BJ (cell line): ENCODE results near the gene ITGB6. TPM values are rescaled to one million over a fixed set of nuclear protein-coding genes. Genes with fewer than 3 reads are reported as not detected.

Source experiments
- CTCF ChIA-PET: fragments of 350-600 bp; formaldehyde crosslinking; extraction: SDS; loops from one replicate; lab custom pipeline; 2021; ENCODE audit warnings: antibody characterized with exemption, inconsistent platforms; lab: Yijun Ruan, JAX
- POLR2A ChIA-PET: fragments of 300-600 bp; sonication (Branson Sonifier 250); formaldehyde crosslinking; extraction: SDS; loops from one replicate; lab custom pipeline; 2021; ENCODE audit warnings: antibody characterized with exemption; lab: Charles Lee
- DNase-seq: peaks from one replicate; pipeline ENCODE4 v3.0.0-alpha.2; 2011; ENCODE audit warnings: low read depth
- H3K27me3 ChIP-seq: 2 replicates; pipeline ENCODE4 v1.6.0; 2011; ENCODE audit warnings: low read length; ENCODE audit not compliant: control insufficient read depth, insufficient read depth
- H3K36me3 ChIP-seq: 2 replicates; pipeline ENCODE4 v1.5.1; 2011; ENCODE audit warnings: low read length; ENCODE audit not compliant: control insufficient read depth, insufficient read depth
- H3K4me3 ChIP-seq: 2 replicates; pipeline ENCODE4 v1.5.1; 2011; ENCODE audit warnings: low read depth, mild to moderate bottlenecking, control low read depth, low read length
- CTCF ChIP-seq: IDR thresholded peaks from 2 replicates; pipeline ENCODE4 v1.5.1; 2011; ENCODE audit warnings: low read depth, mild to moderate bottlenecking, control low read depth, inconsistent platforms, low read length, moderate library complexity; ENCODE audit not compliant: insufficient read depth
- polyA plus RNA-seq: library from polyadenylated mRNA; depleted of rRNA; stranded (reverse); fragments of >200 nt; gene quantifications from 2 replicates; pipeline ENCODE4 v1.2.3, GENCODE V29; 2011

Gene ITGB6
- polyA plus RNA-seq, 1 experiment, result 0.01 TPM

DNA sequence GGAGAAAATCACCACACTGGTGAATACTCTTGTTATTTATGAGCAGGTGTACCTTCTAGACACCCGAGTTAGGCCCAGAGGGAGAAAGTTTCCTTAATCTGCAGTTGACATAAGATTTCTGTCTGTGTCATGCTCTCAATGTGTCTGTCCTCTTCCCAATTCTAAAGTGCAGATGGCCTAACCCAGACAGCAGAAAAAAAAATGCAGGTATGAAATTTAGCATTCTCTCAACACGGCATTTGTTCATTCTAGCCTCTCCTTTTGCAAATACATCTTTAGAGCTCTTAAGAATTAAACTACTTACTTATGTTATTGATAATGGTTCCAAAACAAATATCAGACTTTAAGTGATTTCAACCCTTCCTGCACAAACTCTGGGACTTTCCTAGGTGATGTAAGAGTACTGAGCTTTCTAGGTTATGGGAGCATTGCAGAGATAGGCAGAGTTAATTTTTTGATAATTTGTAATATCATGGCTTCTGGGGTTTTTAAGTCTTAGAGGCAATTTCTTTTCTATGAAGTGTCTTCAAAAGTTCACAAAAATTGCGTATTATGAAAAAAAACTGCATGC, 32.9 kb upstream of the ITGB6 start:
- ChIA-PET POLR2A (interaction anchor here (0.7 kb wide), 2 partner anchors 93 to 347 kb away, joined by 3 read pairs; no protein-coding TSS in a partner anchor), CTCF (interaction anchor here (0.9 kb wide), 1 partner anchor 13 kb away, joined by 3 read pairs; no protein-coding TSS in a partner anchor)
- H3K27me3 ChIP-seq, result no peaks in the 10 kb centered on the region
- no peak for DNase-seq
- no peak overlapping the region for H3K4me3 ChIP-seq
- H3K36me3 ChIP-seq, result no peaks in the 10 kb centered on the region
- no peak for TF ChIP-seq CTCF

- Histone ChIP-seq H3K4me3 (no peak overlapping the region), H3K36me3 (no peaks in the 10 kb centered on the region), H3K27me3 (no peaks in the 10 kb centered on the region)
- ChIA-PET CTCF (interaction anchor here (0.7 to 1.4 kb wide), 5 partner anchors 12 to 997 kb away, joined by 3 to 6 read pairs (median 3); no protein-coding TSS in a partner anchor), POLR2A (interaction anchor here (0.6 kb wide), 1 partner anchor 104 kb away, joined by 3 read pairs; no protein-coding TSS in a partner anchor)
- TF ChIP-seq CTCF, result no peak
- no peak for DNase-seq
These were observed 29.5 kb upstream of the ITGB6 start for GRCh38 chr2:160229591-160229990.

DNA sequence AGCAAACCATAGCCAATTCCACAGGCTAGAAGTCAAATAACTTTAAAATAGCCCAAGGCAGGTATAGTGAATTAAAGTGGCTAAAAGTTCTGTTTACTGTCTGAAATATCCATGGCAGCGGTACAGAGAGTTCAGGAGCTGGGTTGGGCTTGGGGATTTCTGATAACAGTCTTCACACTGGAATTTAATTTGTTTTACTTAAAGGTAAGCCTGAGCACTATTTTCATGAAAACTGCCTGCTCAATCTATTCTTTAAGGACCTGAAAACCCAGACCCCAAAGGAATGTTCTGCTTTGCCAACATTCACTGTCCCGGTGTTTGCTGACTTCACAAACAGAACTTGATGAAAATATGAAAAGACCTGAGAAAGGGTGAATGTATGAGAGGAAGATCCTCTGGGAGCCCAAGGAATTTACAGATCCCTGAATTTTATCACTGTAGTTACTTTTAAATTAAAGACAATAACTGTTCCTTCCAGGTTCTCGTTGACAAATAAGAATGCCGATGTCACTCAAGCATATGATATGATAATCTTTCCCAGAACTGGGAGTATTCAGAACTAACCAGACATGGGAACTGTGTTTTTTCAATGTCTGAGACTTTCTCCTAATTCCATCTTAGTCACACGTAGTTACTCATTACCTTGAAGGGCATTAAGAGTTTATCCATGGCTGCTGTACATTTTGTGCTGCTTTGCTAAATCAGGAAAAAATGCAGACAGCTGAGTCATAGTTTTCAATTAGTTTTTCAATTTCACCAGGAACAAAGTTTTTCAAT, 28.3 kb upstream of the ITGB6 start:
- ChIA-PET POLR2A (no interaction called here), CTCF (interaction anchor here (0.9 to 1.3 kb wide), 2 partner anchors 9 to 11 kb away, joined by 3 to 4 read pairs; no protein-coding TSS in a partner anchor)
- H3K36me3 ChIP-seq, result no peaks in the 10 kb centered on the region
- H3K4me3 ChIP-seq, result no peak overlapping the region
- no peak for DNase-seq
- no peaks in the 10 kb centered on the region for H3K27me3 ChIP-seq
- TF ChIP-seq CTCF, result no peak

GRCh38 chr2:160227293-160227915, 27.3 kb upstream of the ITGB6 start:
- Histone ChIP-seq H3K27me3 (no peaks in the 10 kb centered on the region), H3K4me3 (no peak overlapping the region), H3K36me3 (no peaks in the 10 kb centered on the region)
- POLR2A ChIA-PET, result no interaction called here
- no peak for DNase-seq
- CTCF ChIA-PET, result interaction anchor here (1.3 kb wide), 1 partner anchor 8 kb away, joined by 4 read pairs; no protein-coding TSS in a partner anchor
- TF ChIP-seq CTCF, result no peak

- H3K27me3 ChIP-seq, result no peaks in the 10 kb centered on the region
- H3K36me3 ChIP-seq, result no peaks in the 10 kb centered on the region
- CTCF ChIA-PET, result interaction anchor here (0.7 kb wide), 1 partner anchor 765 kb away, joined by 3 read pairs; no protein-coding TSS in a partner anchor
- DNase-seq, result no peak
- no peak overlapping the region for H3K4me3 ChIP-seq
- no peak for TF ChIP-seq CTCF
- POLR2A ChIA-PET, result no interaction called here
These were observed 26.3 kb upstream of the ITGB6 start for GRCh38 chr2:160226367-160226766.
